M059J (cell line): ENCODE results near the gene TYMP. TPM values are rescaled to one million over a fixed set of nuclear protein-coding genes. Genes with fewer than 3 reads are reported as not detected.
A peak's percentile ranks its signal among the peaks of the same experiment; 100 is the strongest.
"Not testable (repeated sequence)": the region's sequence is repeated elsewhere in the genome, so short reads cannot be mapped to it uniquely, and the experiment has no call there.

Experiments used
- DNase-seq: peaks from one replicate; pipeline ENCODE4 v3.0.0-alpha.2; 2012; ENCODE audit warnings: low read depth
- total RNA-seq: library from RNA; depleted of rRNA; stranded (reverse); fragments of >200 nt; shearing (Covaris generic); gene quantifications from 2 replicates; pipeline ENCODE4 v1.2.3, GENCODE V29; 2014

TYMP gene
- total RNA-seq, 1 experiment from 2014 or later: 23.7 TPM

DNA sequence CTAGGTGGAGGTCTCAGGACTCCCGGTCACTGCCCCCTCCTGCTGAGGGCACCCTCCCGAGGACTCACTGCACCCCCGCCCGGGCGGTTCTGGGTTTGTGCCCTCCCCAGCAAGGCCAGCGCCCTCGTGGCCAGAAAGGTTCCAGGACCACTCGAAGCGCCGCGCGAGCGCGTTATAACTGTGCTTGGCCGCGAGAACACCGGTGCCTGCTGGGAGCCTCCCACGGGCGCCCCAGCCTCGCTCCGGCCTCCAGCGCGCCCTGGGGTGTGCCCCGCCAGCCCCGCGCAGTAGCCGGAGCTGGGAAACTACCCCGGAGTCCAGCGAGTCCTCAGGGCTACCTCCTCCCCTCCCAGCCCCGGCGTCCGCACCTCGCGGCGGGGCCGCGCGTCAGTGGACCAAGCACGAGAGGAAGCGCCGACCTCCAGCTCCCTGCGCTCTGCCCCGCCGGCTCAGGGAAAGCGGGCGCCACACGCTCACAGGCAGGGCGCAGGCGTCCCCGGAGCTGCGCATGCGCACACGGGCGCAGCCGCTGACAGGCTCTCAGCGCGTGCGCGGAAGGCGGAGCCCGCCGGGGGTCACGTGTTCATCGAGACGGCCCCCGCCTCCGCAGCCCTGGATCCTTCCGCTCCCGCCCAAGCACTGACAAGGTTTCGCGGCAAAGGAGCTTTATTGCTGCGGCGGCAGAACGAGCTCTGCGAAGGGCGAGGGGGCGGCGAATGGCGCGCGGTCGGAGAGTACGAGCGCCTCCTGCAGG is 4.5 kb downstream of the TYMP start, which contains the start of gene SCO2:
Gene SCO2 (minus strand): TSS at position 495 of the 754 bp plus-strand sequence. CDS start 1,187 bp downstream, outside the sequence.
- peak; percentile 91 for DNase-seq

- DNase-seq: no peak
Observed at GRCh38 chr22:50524676-50525103, 5.1 kb downstream of the TYMP start.

DNA sequence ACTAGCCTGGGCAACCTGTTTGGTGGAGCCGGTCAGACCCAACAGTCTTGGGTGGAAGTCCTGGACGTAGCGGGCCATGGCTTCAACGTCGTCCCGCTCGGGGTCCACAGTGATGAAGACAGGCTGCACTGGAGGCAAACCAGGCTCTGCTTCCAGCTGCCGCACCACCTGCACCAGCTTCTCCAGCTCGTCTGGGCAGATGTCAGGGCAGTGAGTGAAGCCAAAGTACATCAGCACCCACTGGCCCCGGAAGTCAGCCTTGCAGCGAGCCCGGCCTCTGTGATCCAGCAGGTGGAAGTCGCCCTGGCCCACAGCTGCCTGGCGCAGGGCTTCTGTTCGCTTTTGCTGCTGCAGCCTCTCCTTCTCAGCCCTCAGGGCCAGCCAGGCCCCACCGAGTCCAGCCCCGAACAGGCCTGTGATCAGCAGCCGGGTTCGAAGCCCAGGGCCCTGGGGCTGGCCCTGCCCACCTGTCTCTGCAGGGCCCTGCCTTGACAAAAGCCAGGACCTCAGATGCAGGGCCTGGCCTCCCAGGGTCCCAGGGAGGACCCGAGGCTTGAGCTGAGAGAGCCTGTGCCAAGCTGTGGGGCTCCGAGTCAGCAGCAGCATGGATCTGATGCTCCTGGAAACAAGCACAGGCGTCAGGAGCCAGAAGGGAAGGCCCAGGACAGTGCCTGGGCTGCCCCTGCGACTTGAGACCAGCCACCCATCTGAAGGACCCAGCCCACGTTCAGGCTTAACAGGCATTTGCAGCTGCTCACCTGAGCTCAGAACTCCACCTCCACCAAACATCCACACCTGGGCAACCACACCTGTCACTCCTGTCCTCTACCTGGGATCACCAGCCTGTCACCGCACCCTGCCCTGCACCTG is 5.8 kb downstream of the TYMP start:
- no peak for DNase-seq

DNA sequence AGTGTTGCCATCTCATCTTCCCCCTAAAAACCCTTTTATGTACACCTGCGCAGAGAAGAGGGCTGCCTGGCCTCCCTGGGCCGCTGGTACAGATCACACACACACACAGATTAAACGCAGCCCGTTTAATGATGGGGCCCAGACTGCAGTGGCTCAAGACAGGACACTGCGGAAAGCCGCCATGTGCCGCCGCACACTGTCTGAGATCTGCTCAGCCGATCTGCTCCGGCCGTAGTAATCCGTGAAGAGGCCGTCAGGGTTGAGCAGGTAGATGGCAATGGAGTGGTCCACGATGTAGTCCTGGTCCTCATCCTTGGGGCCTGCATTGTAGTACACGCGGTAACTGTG is 6.4 kb downstream of the TYMP start:
- no peak for DNase-seq

DNA sequence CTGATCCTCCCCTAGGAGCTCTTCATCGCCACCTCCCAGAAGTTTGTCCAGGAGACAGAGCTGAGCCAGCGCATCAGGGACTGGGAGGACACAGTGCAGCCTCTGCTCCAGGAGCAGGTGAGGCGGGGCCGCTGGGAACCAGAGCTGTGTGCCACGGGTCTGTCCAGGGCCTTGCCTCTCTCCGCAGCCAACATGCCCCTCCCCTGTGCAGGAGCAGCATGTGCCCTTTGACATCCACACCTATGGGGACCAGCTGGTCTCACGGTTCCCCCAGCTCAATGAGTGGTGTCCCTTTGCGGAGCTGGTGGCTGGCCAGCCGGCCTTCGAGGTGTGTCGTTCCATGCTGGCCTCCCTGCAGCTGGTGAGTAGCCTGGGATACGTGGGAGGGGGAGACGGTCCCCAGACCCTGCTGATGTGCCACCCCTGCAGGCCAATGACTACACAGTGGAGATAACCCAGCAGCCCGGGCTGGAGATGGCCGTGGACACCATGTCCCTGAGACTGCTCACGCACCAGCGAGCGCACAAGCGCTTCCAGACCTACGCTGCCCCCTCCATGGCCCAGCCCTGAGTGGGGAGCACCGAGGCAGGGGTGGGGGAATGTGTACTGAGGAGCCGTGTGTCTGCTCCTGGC is 6.9 kb downstream of the TYMP start:
- no peak for DNase-seq

GRCh38 chr22:50522208-50522805 is 7.5 kb downstream of the TYMP start:
- DNase-seq: no peak

- DNase-seq: no peak
Observed at GRCh38 chr22:50521710-50522109, 8.1 kb downstream of the TYMP start.

DNA sequence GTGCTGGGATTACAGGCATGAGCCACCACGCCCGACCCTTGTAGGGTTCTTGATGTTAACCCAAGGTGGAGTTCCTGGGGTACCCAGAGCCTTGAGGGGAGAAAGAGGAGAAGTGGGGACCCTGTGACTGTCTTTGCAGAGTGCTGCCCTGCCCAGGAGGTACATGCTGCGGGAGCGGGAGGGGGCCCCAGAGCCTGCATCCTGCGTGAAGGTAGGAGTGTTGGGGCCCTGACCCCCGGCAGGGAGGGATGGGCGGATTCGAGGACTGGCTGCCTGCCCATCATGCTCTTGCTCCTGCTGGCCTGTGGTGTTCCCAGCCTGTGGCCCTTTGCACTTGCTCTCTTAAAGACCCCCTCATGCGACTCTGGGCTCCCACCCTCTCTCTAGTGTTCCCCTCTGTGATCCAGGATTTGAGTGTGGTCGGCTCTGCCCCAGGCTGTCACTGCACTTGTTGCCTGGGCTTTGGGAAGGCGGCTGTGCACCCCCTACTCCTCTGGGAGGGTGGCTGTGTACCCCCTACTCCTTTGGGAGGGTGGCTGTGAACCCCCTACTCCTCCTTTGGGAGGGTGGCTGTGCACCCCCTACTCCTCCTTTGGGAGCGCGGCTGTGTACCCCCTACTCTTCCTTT is 8.9 kb downstream of the TYMP start:
- no peak for DNase-seq

GRCh38 chr22:50520184-50520583 is 9.6 kb downstream of the TYMP start:
- DNase-seq: not testable (repeated sequence)

DNA sequence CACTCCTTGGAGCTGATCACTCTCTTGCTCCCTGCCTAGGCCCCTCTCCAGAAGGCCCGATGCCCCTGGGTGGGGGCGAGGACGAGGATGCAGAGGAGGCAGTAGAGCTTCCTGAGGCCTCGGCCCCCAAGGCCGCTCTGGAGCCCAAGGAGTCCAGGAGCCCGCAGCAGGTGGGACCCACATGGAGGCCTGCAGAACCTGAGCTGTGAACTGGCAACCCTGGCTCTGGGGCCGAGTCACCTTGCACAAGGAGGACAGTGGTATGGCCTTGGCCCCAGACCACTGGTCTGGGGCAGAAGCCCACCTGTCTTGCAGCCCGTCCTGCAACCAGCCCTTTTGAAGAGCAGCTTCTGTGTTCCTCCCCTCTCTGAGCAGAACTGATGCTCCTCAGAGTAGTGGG is 10.7 kb downstream of the TYMP start:
- DNase-seq: no peak

- no peak for DNase-seq
Observed at GRCh38 chr22:50518606-50519005, 11.2 kb downstream of the TYMP start.

DNA sequence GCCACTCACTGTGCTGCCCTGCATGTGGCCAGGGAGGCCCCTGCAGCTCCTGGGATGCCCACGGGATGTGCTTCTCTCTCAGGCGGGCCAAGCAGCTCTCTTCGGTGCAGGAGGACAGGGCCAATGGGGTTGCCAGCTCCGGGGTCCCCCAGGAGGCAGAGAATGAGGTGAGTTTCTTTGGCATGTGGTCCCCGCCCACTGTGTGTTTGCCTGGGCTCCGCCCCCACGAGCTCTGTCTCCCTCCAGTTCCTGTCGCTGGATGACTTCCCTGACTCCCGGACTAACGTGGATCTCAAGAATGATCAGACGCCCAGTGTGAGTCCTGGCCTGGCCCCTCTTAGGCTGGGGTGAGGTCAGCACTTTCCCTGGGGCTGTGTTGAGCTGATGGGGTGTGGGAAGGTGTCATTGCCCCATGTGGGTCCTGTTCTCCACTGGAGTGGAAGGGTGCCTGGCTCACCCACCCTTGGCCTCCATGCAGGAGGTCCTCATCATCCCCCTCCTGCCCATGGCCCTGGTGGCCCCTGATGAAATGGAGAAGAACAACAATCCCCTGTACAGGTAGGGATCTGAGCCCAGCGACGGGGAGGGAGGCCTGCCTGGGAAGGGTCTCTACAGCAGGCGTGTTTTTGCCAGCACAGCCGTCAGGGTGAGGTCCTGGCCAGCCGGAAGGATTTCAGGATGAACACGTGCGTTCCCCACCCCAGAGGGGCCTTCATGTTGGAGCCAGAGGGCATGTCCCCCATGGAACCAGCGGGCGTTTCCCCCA is 12.1 kb downstream of the TYMP start:
- DNase-seq: no peak

- no peak for DNase-seq
Observed at GRCh38 chr22:50516891-50517290, 12.9 kb downstream of the TYMP start.

GRCh38 chr22:50516068-50516467 is 13.7 kb downstream of the TYMP start:
- DNase-seq: no peak

DNA sequence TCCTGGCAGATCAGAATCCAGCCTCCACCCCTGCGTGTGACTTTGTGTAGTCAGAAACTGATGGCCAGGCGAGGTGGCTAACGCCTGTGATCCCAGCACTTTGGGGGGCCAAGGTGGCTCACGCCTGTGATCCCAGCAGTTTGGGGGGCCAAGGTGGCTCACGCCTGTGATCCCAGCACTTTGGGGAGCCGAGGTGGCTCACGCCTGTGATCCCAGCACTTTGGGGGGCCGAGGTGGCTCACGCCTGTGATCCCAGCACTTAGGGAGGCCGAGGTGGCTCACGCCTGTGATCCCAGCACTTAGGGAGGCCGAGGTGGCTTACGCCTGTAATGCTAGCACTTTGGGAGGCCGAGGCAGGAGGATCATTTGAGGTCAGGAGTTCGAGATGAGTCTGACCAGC is 16.6 kb downstream of the TYMP start:
- DNase-seq: no peak

DNA sequence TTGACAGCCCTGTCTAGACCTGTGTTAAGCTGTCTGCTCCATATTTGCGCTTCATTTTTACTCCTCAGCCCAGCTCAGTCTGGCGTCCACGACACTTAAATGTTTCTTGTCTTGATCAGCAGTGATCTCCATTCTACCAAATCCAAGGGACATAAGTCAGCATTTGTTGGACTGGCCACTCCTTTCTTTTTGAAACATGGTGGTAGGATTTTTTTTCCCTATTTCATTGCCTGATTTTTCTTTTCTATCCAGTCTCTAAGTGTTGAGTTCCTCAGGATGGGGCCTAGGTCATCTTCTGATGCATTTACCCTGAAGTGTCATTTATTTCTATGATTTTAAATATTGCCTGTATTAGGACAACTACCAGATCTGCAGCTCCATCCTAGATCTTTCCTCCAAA is 20.9 kb downstream of the TYMP start:
- no peak for DNase-seq

- peak; percentile 89 for DNase-seq
Observed at GRCh38 chr22:50507991-50508884, 21.6 kb downstream of the TYMP start, which contains the start of gene NCAPH2. Gene NCAPH2, plus strand, starts transcription at chr22:50508224. Its CDS starts 114 bp downstream, at chr22:50508338.

DNA sequence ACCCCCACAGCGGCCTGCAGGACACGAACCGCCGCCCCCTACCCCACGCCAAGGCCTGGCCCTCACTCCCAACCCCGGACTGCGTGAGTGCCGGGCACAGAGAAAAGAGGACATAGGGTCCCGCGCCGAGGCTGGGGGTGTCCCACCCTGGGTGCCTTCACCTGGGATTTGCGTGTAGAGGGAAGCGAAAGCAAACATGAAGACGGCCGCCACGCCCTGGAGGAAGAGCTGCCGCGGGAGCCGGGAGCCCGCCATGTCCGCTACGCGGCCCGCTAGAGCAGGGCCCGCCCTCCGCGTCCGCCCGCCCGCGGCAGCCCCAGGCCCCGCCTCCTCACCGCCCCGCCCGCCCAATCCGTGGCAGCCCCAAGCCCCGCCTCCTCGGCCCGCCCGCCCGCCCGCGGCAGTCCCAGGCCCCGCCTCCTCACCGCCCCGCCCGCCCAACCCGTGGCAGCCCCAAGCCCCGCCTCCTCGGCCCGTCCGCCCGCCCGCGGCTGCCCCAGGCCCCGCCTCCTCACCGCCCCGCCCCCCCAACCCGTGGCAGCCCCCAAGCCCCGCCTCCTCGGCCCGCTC is 22.3 kb downstream of the TYMP start, which contains the start of gene LMF2:
Gene LMF2 (minus strand): TSS at position 282 of the 570 bp plus-strand sequence. CDS start 27 bp downstream, at position 255.
- DNase-seq: peak; percentile 63
